Natural killer cell (primary cell): ENCODE data around the gene RPL36. TPM values are rescaled to one million over a fixed set of nuclear protein-coding genes. Genes with fewer than 3 reads are reported as not detected.

Source experiments
- ATAC-seq, 3 donors: fragments of 150-1000 bp in 2 of 3; fragments of 200-7000 bp in 1 of 3; cut with Tn5 transposase; 1 replicate in 1 of 3; 2 replicates in 2 of 3; pipeline ENCODE4 v1.10.0; 2021; ENCODE audit warnings: mild to moderate bottlenecking in 2 of 3, moderate library complexity in 2 of 3
- DNase-seq, 2 donors: peaks; one replicate each; pipeline versions ENCODE4 v3.0.0 to v3.0.0-alpha.2; 2013 to 2021; ENCODE audit warnings: mixed read lengths in 1 of 2
- H3K27ac ChIP-seq: one replicate; pipeline ENCODE4 v1.5.1; 2013; ENCODE audit warnings: mild to moderate bottlenecking, low read length
- H3K27me3 ChIP-seq: one replicate; pipeline ENCODE4 v1.6.1; 2013; ENCODE audit warnings: low read length; ENCODE audit not compliant: control insufficient read depth, insufficient read depth
- H3K36me3 ChIP-seq: one replicate; pipeline ENCODE4 v1.6.1; 2013; ENCODE audit warnings: low read length; ENCODE audit not compliant: control insufficient read depth, insufficient read depth
- H3K4me1 ChIP-seq: one replicate; pipeline ENCODE4 v1.6.1; 2013; ENCODE audit warnings: low read length; ENCODE audit not compliant: control insufficient read depth, insufficient read depth
- H3K4me3 ChIP-seq: one replicate; pipeline ENCODE4 v1.5.1; 2013; ENCODE audit warnings: low read length
- H3K9me3 ChIP-seq: one replicate; pipeline ENCODE4 v1.6.1; 2013; ENCODE audit warnings: low read length; ENCODE audit not compliant: control insufficient read depth, insufficient read depth
- H3K27ac Mint-ChIP-seq, 2 donors: one replicate each; pipeline ENCODE4 v1.8.0; 2022; ENCODE audit warnings: mild to moderate bottlenecking in 2 of 2, mixed read lengths in 2 of 2, moderate library complexity in 1 of 2
- H3K27me3 Mint-ChIP-seq, 2 donors: one replicate each; pipeline ENCODE4 v1.8.0; 2022; ENCODE audit warnings: low read depth in 2 of 2, mixed read lengths in 2 of 2
- H3K36me3 Mint-ChIP-seq: one replicate; pipeline ENCODE4 v1.8.0; 2022; ENCODE audit warnings: mixed read lengths
- H3K4me1 Mint-ChIP-seq, 2 donors: one replicate each; pipeline ENCODE4 v1.8.0; 2022; ENCODE audit warnings: mixed read lengths in 2 of 2
- H3K4me3 Mint-ChIP-seq: one replicate; pipeline ENCODE4 v1.8.0; 2022; ENCODE audit warnings: mild to moderate bottlenecking, moderate library complexity, mixed read lengths
- H3K9me3 Mint-ChIP-seq, 2 donors: one replicate each; pipeline ENCODE4 v1.8.0; 2022; ENCODE audit warnings: mixed read lengths in 2 of 2
- CTCF ChIP-seq: fragments of 200-600 bp; IDR thresholded peaks from one replicate; pipeline ENCODE4 v1.8.0; 2022; ENCODE audit warnings: antibody characterized with exemption
- WGBS: methylation state at CpG from one replicate; pipeline ENCODE4 v1.1.7; 2013; ENCODE audit warnings: missing lambda C conversion rate; ENCODE audit not compliant: insufficient coverage; 5-methylcytosine and 5-hydroxymethylcytosine counted together
- intact Hi-C: fragments of 100-400 bp; cut with micrococcal nuclease; formaldehyde crosslinking; loops from one replicate; pipeline ENCODE4 v1.14.2; 2022
- total RNA-seq, 4 donors: library from RNA; stranded (reverse); fragments of 120-200 nt in 1 of 4; gene quantifications; one replicate each; pipeline versions ENCODE4 v1.2.3 to v1.2.4, GENCODE V29; 2013 to 2022

RPL36 gene
- total RNA-seq, 3 donors from 2014 or later (not counting 1 experiment from before 2014, with no cell fraction given): 363 to 505 (median 459) TPM

GRCh38 chr19:5696196-5697021, 6.3 kb downstream of the RPL36 start:
- no peak for TF ChIP-seq CTCF
- Histone ChIP-seq H3K4me3 (no peak overlapping the region), H3K4me1 (peaks cover 7% of the 10 kb centered on the region), H3K36me3 (peaks cover 62% of the 10 kb centered on the region), H3K27ac (no peak overlapping the region), H3K9me3 (no peaks in the 10 kb centered on the region), H3K27me3 (no peaks in the 10 kb centered on the region)
- H3K4me3 Mint-ChIP-seq: no peak overlapping the region
- no peak for DNase-seq
- ATAC-seq: no peak
- H3K27ac Mint-ChIP-seq: no peak overlapping the region
- intact Hi-C loops: no loop called here
- H3K27me3 Mint-ChIP-seq: no peaks in the 10 kb centered on the region
- H3K9me3 Mint-ChIP-seq: no peaks in the 10 kb centered on the region
- peaks cover 0 to 16% of the 10 kb centered on the region in 2 donors for H3K4me1 Mint-ChIP-seq
- H3K36me3 Mint-ChIP-seq: no peaks in the 10 kb centered on the region
- WGBS: 92% methylated on average over 42 of the region's 42 CpGs

- DNase-seq (no peak), ATAC-seq (no peak)
- H3K4me1 Mint-ChIP-seq: peaks cover 0 to 16% of the 10 kb centered on the region in 2 donors
- H3K36me3 Mint-ChIP-seq: no peaks in the 10 kb centered on the region
- Histone ChIP-seq H3K27me3 (no peaks in the 10 kb centered on the region), H3K4me1 (no peaks in the 10 kb centered on the region), H3K9me3 (no peaks in the 10 kb centered on the region), H3K4me3 (no peak overlapping the region), H3K36me3 (peaks cover 56% of the 10 kb centered on the region), H3K27ac (no peak overlapping the region)
- intact Hi-C loops: no loop called here
- H3K4me3 Mint-ChIP-seq: no peak overlapping the region
- H3K9me3 Mint-ChIP-seq: no peaks in the 10 kb centered on the region
- no peak overlapping the region for H3K27ac Mint-ChIP-seq
- TF ChIP-seq CTCF: no peak
- H3K27me3 Mint-ChIP-seq: no peaks in the 10 kb centered on the region
- 89% methylated on average over 25 of the region's 25 CpGs for WGBS
Observed at GRCh38 chr19:5697022-5697889, 7.2 kb downstream of the RPL36 start.

GRCh38 chr19:5697890-5698634, 8.0 kb downstream of the RPL36 start:
- intact Hi-C loops: no loop called here
- ATAC-seq: no peak
- TF ChIP-seq CTCF: no peak
- Mint-ChIP-seq H3K27me3 (no peaks in the 10 kb centered on the region), H3K4me1 (peaks cover 0 to 9% of the 10 kb centered on the region in 2 donors), H3K4me3 (no peak overlapping the region), H3K9me3 (no peaks in the 10 kb centered on the region), H3K27ac (no peak overlapping the region), H3K36me3 (no peaks in the 10 kb centered on the region)
- Histone ChIP-seq H3K36me3 (peaks cover 51% of the 10 kb centered on the region), H3K27ac (no peak overlapping the region), H3K4me3 (no peak overlapping the region), H3K9me3 (no peaks in the 10 kb centered on the region), H3K4me1 (no peaks in the 10 kb centered on the region), H3K27me3 (no peaks in the 10 kb centered on the region)
- no peak for DNase-seq
- WGBS: 94% methylated on average over 30 of the region's 30 CpGs
